Ureter (tissue), 1 donor: ENCODE measurements around the gene MESP2. TPM values are rescaled to one million over a fixed set of nuclear protein-coding genes. Genes with fewer than 3 reads are reported as not detected.

ENCODE experiments used
- DNase-seq: peaks from one replicate; pipeline ENCODE4 v3.0.0-alpha.2; 2020; ENCODE audit warnings: low spot score
- total RNA-seq: library from RNA; stranded (reverse); gene quantifications from one replicate; pipeline ENCODE4 v1.2.4, GENCODE V29; 2023
- donor health status: DM: yes; HTN: yes; CAD: no.

MESP2 gene
- total RNA-seq, 1 donor from 2014 or later = not detected

- no peak for DNase-seq
Measured at GRCh38 chr15:89817701-89818280, 41.7 kb downstream of the MESP2 start.

DNA sequence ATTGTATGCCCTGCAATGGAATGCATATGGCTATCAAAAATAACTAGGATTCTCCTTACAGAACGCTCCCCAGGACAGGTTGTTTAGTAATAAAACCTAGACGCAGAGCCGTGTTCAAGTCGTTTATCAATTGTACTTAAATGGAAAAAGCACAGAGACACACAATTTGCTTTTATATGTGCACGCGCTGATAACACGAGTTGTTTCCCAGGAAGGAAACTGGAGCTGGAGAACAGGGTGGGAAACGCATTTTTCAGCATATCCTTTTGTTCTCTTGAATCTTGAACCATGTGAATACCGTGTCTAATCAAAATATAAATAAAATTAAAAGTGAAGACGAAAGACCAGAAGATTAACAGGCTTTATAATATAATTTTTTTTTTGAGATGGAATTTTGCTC lies 42.2 kb downstream of the MESP2 start:
- no peak for DNase-seq

GRCh38 chr15:89820666-89821611 lies 44.8 kb downstream of the MESP2 start:
- DNase-seq = no peak

DNA sequence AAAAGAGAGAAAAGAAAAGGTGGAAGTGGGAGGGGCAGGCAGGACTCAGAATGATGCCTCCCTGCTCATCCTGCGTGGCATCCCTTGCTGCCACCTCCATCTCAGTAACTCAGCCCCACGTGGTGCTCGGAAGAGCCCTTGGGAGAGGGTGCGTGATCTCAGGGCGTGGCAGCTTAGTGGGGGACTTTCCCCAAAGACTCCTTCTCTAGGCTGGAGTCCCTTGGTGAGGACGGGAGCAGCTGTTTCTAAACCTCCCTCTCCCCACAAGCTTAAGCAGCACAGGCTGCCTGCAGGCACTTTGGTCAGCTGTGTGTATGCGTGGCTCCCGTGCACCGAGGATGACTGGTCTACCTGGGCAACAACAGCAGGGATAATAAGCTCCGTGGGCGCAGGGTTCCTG lies 45.9 kb downstream of the MESP2 start:
- DNase-seq = no peak

GRCh38 chr15:89822611-89822950 lies 46.4 kb downstream of the MESP2 start:
- DNase-seq = no peak

- DNase-seq = no peak
Measured at GRCh38 chr15:89822951-89823711, 47.0 kb downstream of the MESP2 start.

GRCh38 chr15:89823836-89824606 lies 47.9 kb downstream of the MESP2 start:
- DNase-seq = no peak

GRCh38 chr15:89824607-89824867 lies 48.4 kb downstream of the MESP2 start:
- DNase-seq = no peak

- DNase-seq = no peak
Measured at GRCh38 chr15:89825271-89825940, 49.3 kb downstream of the MESP2 start.

- DNase-seq = no peak
Measured at GRCh38 chr15:89826671-89827655, 50.8 kb downstream of the MESP2 start.

DNA sequence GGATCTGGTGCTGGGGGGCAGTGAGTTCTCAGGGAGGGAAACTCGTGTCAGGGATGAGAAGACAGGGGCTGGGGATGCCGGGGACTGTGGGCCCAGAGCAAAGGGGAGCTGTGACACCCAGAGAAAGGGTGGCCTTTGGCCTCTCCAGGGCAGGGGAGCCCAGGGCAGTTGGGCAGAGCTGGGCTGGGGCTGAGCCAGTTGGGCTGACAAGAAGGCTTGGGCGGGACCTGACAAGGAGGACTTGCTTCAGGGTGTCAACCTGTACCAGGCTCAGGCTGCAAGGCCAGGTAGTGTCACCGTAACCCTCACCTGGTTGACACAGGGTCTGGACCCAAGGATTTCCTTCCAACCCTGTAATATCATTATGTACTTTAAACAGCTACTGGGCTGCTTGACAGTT lies 51.7 kb downstream of the MESP2 start:
- no peak for DNase-seq

Other genes with a start within 250 kb of the MESP2 start
- gene TICRR, start 200.9 kb upstream of the MESP2 start, total RNA-seq = 0.47 TPM
- gene KIF7, start 120.9 kb upstream of the MESP2 start, total RNA-seq = 11.2 TPM
- gene PLIN1, start 97.0 kb upstream of the MESP2 start, total RNA-seq = 4.6 TPM
- gene PEX11A, start 85.6 kb upstream of the MESP2 start, total RNA-seq = 25.2 TPM
- 0.68 TPM for gene WDR93, start 85.5 kb upstream of the MESP2 start, total RNA-seq
- gene MESP1, start 25.1 kb upstream of the MESP2 start, total RNA-seq = 0.29 TPM
- gene ANPEP, start 38.5 kb downstream of the MESP2 start, total RNA-seq = 18.8 TPM
- gene AP3S2, start 117.7 kb downstream of the MESP2 start, total RNA-seq = 52.8 TPM
- 30.0 TPM for gene ARPIN, start 136.6 kb downstream of the MESP2 start, total RNA-seq
- gene ZNF710, start 225.0 kb downstream of the MESP2 start, total RNA-seq = 31.4 TPM